Bronchial epithelial cell (primary cell): ENCODE measurements around the gene RHD. TPM values are rescaled to one million over a fixed set of nuclear protein-coding genes. Genes with fewer than 3 reads are reported as not detected.

Experiments used
- DNase-seq: peaks from one replicate; pipeline ENCODE4 v3.0.0-alpha.2; 2010; ENCODE audit warnings: low read depth
- FAIRE-seq: peaks from 2 replicates; lab custom pipeline; 2011; peaks lifted over from hg19 to GRCh38; lab: Jason Lieb, UNC
- H3K27me3 ChIP-seq: 2 replicates; pipeline ENCODE4 v1.5.1; 2011; ENCODE audit warnings: low read length; ENCODE audit not compliant: control insufficient read depth, insufficient read depth
- H3K36me3 ChIP-seq: 2 replicates; pipeline ENCODE4 v1.5.1; 2011; ENCODE audit warnings: low read length; ENCODE audit not compliant: control insufficient read depth, insufficient read depth
- H3K4me3 ChIP-seq: 2 replicates; pipeline ENCODE4 v1.5.1; 2011; ENCODE audit warnings: mild to moderate bottlenecking, low read depth, low read length, control low read depth
- total RNA-seq: library from RNA; depleted of rRNA; stranded (reverse); fragments of >200 nt; gene quantifications from 2 replicates; pipeline ENCODE4 v1.2.1, GENCODE V29; 2014
- TF ChIP-seq, protein P1 (sequence below): IDR thresholded peaks from 2 replicates; pipeline ENCODE4 v1.5.1; 2011; ENCODE audit warnings: mild to moderate bottlenecking, moderate library complexity, low read length, control low read depth, inconsistent platforms; ENCODE audit not compliant: insufficient read depth, severe bottlenecking

The RHD gene
- total RNA-seq, 1 donor from 2014 or later, result not detected

DNA sequence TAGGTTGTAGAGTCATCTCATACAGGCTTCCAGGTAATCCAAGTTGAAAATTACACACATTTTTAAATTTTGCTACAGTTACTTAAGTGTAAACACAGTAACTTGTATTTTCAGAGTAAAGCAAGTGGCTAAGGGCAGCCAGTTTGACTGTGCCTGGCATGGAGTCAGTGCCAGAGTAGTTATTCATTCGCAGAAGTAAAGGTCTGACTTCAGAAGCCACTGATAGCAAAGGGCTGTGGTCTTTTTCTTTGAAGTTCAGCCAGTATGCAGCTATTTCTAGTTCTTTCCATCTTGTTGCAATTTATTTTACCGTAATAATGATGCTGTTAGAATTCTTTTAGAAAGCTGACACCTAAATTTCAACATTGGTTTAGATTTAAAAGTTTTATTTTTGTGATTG, 75.2 kb downstream of the RHD start:
- TF ChIP-seq, protein P1, sequence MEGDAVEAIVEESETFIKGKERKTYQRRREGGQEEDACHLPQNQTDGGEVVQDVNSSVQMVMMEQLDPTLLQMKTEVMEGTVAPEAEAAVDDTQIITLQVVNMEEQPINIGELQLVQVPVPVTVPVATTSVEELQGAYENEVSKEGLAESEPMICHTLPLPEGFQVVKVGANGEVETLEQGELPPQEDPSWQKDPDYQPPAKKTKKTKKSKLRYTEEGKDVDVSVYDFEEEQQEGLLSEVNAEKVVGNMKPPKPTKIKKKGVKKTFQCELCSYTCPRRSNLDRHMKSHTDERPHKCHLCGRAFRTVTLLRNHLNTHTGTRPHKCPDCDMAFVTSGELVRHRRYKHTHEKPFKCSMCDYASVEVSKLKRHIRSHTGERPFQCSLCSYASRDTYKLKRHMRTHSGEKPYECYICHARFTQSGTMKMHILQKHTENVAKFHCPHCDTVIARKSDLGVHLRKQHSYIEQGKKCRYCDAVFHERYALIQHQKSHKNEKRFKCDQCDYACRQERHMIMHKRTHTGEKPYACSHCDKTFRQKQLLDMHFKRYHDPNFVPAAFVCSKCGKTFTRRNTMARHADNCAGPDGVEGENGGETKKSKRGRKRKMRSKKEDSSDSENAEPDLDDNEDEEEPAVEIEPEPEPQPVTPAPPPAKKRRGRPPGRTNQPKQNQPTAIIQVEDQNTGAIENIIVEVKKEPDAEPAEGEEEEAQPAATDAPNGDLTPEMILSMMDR, result no peak
- H3K4me3 ChIP-seq, result no peak overlapping the region
- H3K36me3 ChIP-seq, result peaks cover 5% of the 10 kb centered on the region
- DNase-seq, result no peak
- H3K27me3 ChIP-seq, result no peaks in the 10 kb centered on the region
- FAIRE-seq, result no peak

DNA sequence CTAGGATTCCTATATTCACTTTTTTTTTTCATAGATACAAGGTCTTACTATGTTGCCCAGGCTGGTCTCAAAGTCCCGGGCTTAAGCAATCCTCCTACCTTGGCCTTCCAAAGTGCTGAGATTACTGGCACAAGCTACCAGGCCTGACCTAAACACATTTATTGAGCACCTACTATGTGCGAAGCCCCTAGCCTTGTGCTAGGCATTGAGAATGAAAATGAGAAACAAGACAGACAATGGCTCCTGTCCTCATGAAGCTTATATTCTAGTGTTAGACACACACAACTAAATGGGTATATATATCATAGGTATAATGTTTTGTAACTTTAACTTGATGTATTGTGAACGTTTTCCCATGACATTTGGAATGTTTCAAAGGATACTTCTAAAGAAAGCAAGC, 77.3 kb downstream of the RHD start:
- Histone ChIP-seq H3K36me3 (peaks cover 9% of the 10 kb centered on the region), H3K4me3 (no peak overlapping the region), H3K27me3 (no peaks in the 10 kb centered on the region)
- TF ChIP-seq, protein P1, result no peak
- no peak for FAIRE-seq
- DNase-seq, result no peak

DNA sequence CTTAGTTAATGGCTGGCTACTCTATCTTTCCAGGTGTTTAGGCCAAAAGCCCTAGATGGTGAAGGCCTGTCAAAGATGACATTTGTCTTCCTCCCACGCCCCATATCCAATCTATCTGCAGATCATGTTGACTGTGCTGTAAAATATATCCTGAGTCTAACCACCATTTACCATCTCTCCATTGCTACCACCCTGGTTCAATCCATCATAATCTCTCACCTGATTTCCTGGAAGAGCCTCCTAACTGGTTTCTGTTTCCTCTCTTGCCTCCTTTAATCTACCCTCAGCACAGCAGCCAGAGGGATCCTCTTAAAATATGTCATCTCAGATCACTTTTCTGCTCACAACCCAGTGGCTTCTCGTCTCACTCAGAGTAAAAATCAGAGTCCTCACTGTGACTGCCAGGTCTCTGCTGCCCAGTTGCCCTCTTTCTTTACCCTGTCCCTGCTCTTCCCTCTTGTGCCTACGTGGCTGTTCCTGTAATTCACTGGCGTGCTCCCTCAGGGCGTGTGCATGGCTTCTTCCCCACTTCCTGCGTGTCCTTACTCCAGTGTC, 83.6 kb downstream of the RHD start:
- H3K36me3 ChIP-seq, result peaks cover 14% of the 10 kb centered on the region
- DNase-seq (no peak), FAIRE-seq (no peak)
- H3K27me3 ChIP-seq, result no peaks in the 10 kb centered on the region
- TF ChIP-seq, protein P1, result no peak
- no peak overlapping the region for H3K4me3 ChIP-seq

DNA sequence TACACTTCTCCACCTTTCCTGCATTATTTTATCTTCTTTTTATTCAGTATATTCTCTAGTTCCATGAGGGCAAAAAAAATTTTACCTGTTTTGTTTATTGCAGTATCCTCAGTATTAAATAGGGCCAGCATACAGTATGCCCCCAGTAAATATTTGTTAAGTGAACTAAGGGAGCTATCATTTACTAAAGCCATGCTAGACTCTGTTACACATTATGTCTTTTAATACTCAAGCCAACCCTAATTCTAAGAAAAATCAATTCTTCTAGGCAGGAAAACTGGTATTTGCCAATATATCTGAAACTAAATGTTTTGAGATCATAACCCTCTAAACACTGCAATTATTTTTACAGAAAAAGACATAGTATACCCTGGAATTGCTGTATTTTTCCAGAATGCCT, 84.1 kb downstream of the RHD start:
- DNase-seq (no peak), FAIRE-seq (no peak)
- TF ChIP-seq, protein P1, result no peak
- Histone ChIP-seq H3K4me3 (no peak overlapping the region), H3K36me3 (peaks cover 15% of the 10 kb centered on the region), H3K27me3 (no peaks in the 10 kb centered on the region)

DNA sequence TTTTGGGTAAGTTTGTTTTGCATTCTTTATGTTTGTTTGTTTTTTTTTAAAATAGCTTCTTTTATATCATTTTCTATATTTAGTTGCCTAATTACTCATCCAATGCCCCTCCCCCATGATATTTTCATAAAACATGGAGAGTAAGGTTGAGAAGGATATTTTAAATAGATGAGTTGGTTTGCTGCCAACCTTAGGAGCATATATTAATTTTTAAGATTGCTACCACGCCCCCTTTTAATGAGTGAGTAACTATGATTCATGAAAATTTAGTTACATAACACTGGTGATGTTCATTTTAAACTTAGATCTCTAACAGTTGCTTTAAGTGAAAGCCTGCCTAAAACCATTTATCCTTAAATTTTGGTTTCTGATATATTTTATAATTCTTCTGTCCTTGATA, 84.5 kb downstream of the RHD start:
- TF ChIP-seq, protein P1, result no peak
- H3K36me3 ChIP-seq, result peaks cover 15% of the 10 kb centered on the region
- peak; percentile 48 for DNase-seq

More for the DNA sequence above, 84.5 kb downstream of the RHD start:
- no peak for FAIRE-seq
- Histone ChIP-seq H3K4me3 (no peak overlapping the region), H3K27me3 (no peaks in the 10 kb centered on the region)
